OCI-LY1 (cell line): ENCODE measurements around the gene DENND1B.

Source experiments
- H2AFZ ChIP-seq: fragments of 200-600 bp; sonication (generic), shearing (Covaris generic); 2 replicates; pipeline ENCODE4 v1.6.0; 2014; ENCODE audit warnings: antibody characterized with exemption, mild to moderate bottlenecking, low read length
- H3F3A ChIP-seq: fragments of 200-600 bp; sonication (generic), shearing (Covaris generic); 2 replicates; pipeline ENCODE4 v1.6.0; 2014; ENCODE audit warnings: mild to moderate bottlenecking, antibody characterized with exemption, low read length, moderate library complexity; ENCODE audit not compliant: insufficient read depth
- H3K27ac ChIP-seq: fragments of 200-600 bp; sonication (generic); 2 replicates; pipeline ENCODE4 v1.5.1; 2014; ENCODE audit warnings: low read length, mixed run types, mild to moderate bottlenecking, low read depth; ENCODE audit not compliant: poor library complexity, severe bottlenecking
- H3K27me3 ChIP-seq: fragments of 200-600 bp; sonication (generic); 2 replicates; pipeline ENCODE4 v1.6.0; 2014; ENCODE audit warnings: antibody characterized with exemption, mild to moderate bottlenecking, low read length, moderate library complexity; ENCODE audit not compliant: insufficient read depth
- H3K36me3 ChIP-seq: fragments of 200-600 bp; sonication (generic); 2 replicates; pipeline ENCODE4 v1.6.1; 2014; ENCODE audit warnings: mild to moderate bottlenecking, antibody characterized with exemption, low read length, moderate library complexity, mixed read lengths; ENCODE audit not compliant: insufficient read depth
- H3K4me1 ChIP-seq: fragments of 200-600 bp; sonication (generic); 2 replicates; pipeline ENCODE4 v1.5.1; 2014; ENCODE audit warnings: mild to moderate bottlenecking, low read length, moderate library complexity; ENCODE audit not compliant: insufficient read depth, severe bottlenecking
- H3K4me2 ChIP-seq: fragments of 200-600 bp; sonication (generic), shearing (Covaris generic); 2 replicates; pipeline ENCODE4 v1.6.1; 2014; ENCODE audit warnings: low read length
- H3K4me3 ChIP-seq: fragments of 200-600 bp; sonication (generic); 2 replicates; pipeline ENCODE4 v1.5.1; 2014; ENCODE audit warnings: low read length, low read depth, mild to moderate bottlenecking, mixed read lengths; ENCODE audit not compliant: poor library complexity, severe bottlenecking
- H3K79me2 ChIP-seq: fragments of 200-600 bp; shearing (Covaris generic); 2 replicates; pipeline ENCODE4 v1.6.1; 2016; ENCODE audit warnings: mixed run types, low read length, mixed read lengths; ENCODE audit not compliant: insufficient read depth
- H3K9ac ChIP-seq: fragments of 200-600 bp; sonication (generic), shearing (Covaris generic); 2 replicates; pipeline ENCODE4 v1.6.1; 2014; ENCODE audit warnings: mild to moderate bottlenecking, low read length, mixed read lengths
- H3K9me2 ChIP-seq: fragments of 200-600 bp; sonication (generic), shearing (Covaris generic); 2 replicates; pipeline ENCODE4 v1.6.1; 2014; ENCODE audit warnings: low read depth, mild to moderate bottlenecking, low read length, mixed read lengths
- H3K9me3 ChIP-seq: fragments of 200-600 bp; shearing (Covaris generic); 2 replicates; pipeline ENCODE4 v1.6.1; 2014; ENCODE audit warnings: low read length, mixed read lengths
- H4K20me1 ChIP-seq: fragments of 200-600 bp; sonication (generic), shearing (Covaris generic); 2 replicates; pipeline ENCODE4 v1.6.0; 2016; ENCODE audit warnings: mild to moderate bottlenecking, low read length; ENCODE audit not compliant: insufficient read depth
- EZH2 ChIP-seq: fragments of 200-600 bp; sonication (generic), shearing (Covaris generic); IDR thresholded peaks from 2 replicates; pipeline ENCODE4 v1.8.0; 2017; ENCODE audit warnings: borderline replicate concordance, mixed run types, mild to moderate bottlenecking, antibody characterized with exemption, low read length, moderate library complexity, mixed read lengths
- TF ChIP-seq, protein P1 (sequence below): fragments of 200-600 bp; sonication (generic), shearing (Covaris generic); IDR thresholded peaks from 2 replicates; pipeline ENCODE4 v1.5.1; 2017; ENCODE audit warnings: mild to moderate bottlenecking, antibody characterized with exemption, low read length, moderate library complexity, mixed read lengths

The DENND1B gene

DNA sequence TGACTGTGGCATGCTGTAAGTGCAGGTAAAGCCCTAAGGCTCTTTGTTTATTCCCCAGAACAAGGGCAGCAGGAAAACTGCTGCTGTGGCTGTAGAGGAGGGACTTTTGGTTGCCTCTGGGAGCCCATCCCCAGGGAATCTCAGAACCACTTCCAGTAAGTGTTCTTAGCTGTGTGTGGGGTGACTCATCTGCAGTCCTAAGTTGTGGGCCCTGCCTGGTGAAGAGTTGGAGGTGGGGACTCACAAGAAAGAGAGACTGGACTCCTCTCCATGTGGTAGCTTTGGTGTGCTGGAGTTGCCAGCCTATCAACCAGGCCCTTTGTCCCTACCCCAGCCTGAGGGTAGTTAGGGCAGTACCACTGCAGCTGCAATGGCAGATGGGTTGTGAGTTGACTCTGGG lies 24.0 kb upstream of the DENND1B start:
- no peak overlapping the region for H2AFZ ChIP-seq
- no peak overlapping the region for H3K27ac ChIP-seq
- peaks cover 23% of the 10 kb centered on the region for H3K9me3 ChIP-seq
- H3K79me2 ChIP-seq, result no peaks in the 10 kb centered on the region
- H3K36me3 ChIP-seq, result no peaks in the 10 kb centered on the region
- H3K4me2 ChIP-seq, result no peak overlapping the region
- no peaks in the 10 kb centered on the region for H3F3A ChIP-seq
- H3K9ac ChIP-seq, result no peak overlapping the region
- H3K27me3 ChIP-seq, result no peaks in the 10 kb centered on the region
- no peak overlapping the region for H3K4me3 ChIP-seq
- H3K4me1 ChIP-seq, result no peaks in the 10 kb centered on the region
- no peaks in the 10 kb centered on the region for H4K20me1 ChIP-seq
- TF ChIP-seq EZH2, result no peak
- TF ChIP-seq, protein P1, sequence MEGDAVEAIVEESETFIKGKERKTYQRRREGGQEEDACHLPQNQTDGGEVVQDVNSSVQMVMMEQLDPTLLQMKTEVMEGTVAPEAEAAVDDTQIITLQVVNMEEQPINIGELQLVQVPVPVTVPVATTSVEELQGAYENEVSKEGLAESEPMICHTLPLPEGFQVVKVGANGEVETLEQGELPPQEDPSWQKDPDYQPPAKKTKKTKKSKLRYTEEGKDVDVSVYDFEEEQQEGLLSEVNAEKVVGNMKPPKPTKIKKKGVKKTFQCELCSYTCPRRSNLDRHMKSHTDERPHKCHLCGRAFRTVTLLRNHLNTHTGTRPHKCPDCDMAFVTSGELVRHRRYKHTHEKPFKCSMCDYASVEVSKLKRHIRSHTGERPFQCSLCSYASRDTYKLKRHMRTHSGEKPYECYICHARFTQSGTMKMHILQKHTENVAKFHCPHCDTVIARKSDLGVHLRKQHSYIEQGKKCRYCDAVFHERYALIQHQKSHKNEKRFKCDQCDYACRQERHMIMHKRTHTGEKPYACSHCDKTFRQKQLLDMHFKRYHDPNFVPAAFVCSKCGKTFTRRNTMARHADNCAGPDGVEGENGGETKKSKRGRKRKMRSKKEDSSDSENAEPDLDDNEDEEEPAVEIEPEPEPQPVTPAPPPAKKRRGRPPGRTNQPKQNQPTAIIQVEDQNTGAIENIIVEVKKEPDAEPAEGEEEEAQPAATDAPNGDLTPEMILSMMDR, result no peak
- H3K9me2 ChIP-seq, result no peaks in the 10 kb centered on the region

DNA sequence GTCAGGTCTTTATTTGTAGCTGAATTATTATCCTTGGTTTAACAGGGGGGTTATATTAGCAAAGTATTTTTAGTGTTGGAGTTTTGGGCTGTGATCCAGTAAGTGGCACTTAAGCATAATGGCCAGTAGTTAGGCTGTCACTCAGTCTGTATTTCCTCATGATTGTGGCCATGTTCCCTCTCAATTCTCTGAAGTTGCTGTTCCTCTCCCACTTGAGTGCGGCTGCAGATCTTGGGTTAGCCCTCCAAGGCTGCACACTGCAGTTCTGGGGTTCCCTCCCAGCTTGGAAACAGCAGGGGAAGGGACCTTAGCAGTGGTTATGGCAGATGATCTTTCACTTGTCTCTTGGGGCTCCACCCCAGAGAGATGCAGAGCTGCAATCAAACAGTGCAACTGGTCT lies 23.2 kb upstream of the DENND1B start:
- TF ChIP-seq, protein P1, result no peak
- no peak for TF ChIP-seq EZH2
- no peaks in the 10 kb centered on the region for H3F3A ChIP-seq
- H4K20me1 ChIP-seq, result no peaks in the 10 kb centered on the region
- H3K9ac ChIP-seq, result no peak overlapping the region
- no peaks in the 10 kb centered on the region for H3K27me3 ChIP-seq
- H3K4me3 ChIP-seq, result no peak overlapping the region
- H3K79me2 ChIP-seq, result no peaks in the 10 kb centered on the region
- H3K4me1 ChIP-seq, result no peaks in the 10 kb centered on the region
- no peak overlapping the region for H3K27ac ChIP-seq
- H3K36me3 ChIP-seq, result no peaks in the 10 kb centered on the region
- no peaks in the 10 kb centered on the region for H3K9me2 ChIP-seq
- H3K4me2 ChIP-seq, result no peak overlapping the region
- H3K9me3 ChIP-seq, result peaks cover 23% of the 10 kb centered on the region
- H2AFZ ChIP-seq, result no peak overlapping the region

DNA sequence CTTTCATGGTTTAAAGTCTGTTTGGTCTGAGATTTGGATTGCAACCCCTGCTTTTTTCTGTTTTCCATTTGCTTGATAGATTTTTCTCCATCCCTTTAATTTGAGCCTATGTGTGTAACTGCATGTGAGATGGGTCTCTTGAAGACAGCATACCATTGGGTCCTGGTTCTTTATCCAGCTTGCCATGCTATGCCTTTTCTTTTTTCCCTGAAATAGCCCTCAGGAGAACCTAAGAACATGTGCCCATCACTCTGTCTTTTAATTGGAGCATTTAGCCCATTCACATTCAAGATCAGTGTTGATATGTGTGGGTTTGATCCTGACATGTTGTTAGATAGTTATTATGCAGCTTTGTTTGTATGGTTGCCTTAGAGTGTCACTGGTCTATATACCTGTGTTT lies 21.7 kb upstream of the DENND1B start:
- Histone ChIP-seq H3K9ac (no peak overlapping the region), H3K4me3 (no peak overlapping the region), H3K4me2 (no peak overlapping the region), H3F3A (no peaks in the 10 kb centered on the region), H4K20me1 (no peaks in the 10 kb centered on the region), H2AFZ (no peak overlapping the region), H3K9me3 (peaks cover 23% of the 10 kb centered on the region), H3K27me3 (no peaks in the 10 kb centered on the region), H3K36me3 (no peaks in the 10 kb centered on the region), H3K27ac (no peak overlapping the region), H3K9me2 (no peaks in the 10 kb centered on the region), H3K79me2 (no peaks in the 10 kb centered on the region), H3K4me1 (no peaks in the 10 kb centered on the region)
- TF ChIP-seq EZH2, result no peak
